SW 1271 (cell line): ENCODE data around the gene PLCH1.

Source experiments
- DNase-seq, 2 experiments: peaks; one replicate each; lab custom pipeline; 2025; lab: John Stamatoyannopoulos, UW

PLCH1 gene

GRCh38 chr3:155744626-155745324, at the start of gene PLCH1:
PLCH1 (minus strand) TSS chr3:155745071; CDS start chr3:155704224, 40,847 bp downstream.
- DNase-seq, result no peak

GRCh38 chr3:155792532-155792931, 47.7 kb upstream of the PLCH1 start:
- DNase-seq, result no peak

- DNase-seq, result no peak
Observed at GRCh38 chr3:155791190-155791589, 46.3 kb upstream of the PLCH1 start.

DNA sequence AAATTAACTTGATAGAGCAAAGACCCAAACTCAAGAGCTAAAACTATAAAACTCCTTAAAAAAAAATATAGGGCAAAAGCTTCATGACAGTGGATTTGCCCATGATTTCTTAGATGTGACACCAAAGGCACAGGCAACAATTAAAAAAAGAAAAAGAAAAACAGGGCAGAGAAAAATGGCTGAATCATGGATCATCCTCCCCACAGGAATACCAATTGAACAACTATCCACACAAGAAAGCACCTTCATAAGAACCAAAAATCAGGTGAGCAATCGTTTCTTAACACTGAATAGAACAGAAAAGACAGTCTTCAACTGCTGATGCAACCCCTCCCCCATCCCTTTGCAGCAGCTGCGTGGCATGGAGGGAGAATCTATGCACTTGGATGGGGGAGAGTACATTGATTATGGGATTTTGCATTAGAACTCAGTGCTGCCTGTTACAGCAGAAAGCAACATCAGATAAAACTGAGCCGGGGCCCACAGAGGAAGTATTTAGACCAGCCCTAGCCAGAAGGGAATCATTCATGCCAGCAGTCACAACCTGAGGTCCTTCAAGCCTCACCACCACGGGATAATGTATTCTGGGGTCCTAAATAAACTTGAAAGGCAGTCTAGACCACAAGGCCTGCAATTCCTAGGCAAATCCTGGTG, 45.5 kb upstream of the PLCH1 start:
- no peak for DNase-seq

DNA sequence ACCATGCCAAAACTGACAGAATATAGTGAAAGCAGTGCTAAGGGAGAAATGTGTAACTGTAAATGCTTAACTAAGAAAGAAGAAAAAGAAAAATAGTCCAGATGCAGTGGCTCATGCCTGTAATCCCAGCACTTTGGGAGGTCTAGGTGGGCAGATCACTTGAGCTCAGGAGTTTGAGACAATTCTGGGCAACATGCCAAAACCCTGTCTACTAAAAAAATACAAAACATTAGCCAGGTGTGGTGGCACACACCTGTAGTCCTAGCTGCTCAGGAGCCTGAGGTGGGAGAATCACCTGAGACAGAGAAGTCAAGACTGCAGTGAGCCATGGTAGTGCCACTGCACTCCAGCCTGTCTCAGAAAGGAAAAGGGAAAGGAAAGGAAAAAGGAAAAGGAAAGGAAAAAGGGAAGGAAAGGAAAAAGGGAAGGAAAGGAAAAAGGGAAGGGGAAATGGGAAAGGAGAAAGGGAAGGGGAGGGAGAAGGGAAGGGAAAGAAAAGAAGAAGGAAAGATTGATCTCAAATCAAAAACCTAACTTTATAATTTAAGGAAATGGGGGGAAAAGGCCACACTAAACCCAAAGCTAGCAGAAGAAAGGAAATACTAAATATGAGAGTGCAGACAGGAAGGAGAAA, 40.9 kb upstream of the PLCH1 start:
- no peak for DNase-seq

DNA sequence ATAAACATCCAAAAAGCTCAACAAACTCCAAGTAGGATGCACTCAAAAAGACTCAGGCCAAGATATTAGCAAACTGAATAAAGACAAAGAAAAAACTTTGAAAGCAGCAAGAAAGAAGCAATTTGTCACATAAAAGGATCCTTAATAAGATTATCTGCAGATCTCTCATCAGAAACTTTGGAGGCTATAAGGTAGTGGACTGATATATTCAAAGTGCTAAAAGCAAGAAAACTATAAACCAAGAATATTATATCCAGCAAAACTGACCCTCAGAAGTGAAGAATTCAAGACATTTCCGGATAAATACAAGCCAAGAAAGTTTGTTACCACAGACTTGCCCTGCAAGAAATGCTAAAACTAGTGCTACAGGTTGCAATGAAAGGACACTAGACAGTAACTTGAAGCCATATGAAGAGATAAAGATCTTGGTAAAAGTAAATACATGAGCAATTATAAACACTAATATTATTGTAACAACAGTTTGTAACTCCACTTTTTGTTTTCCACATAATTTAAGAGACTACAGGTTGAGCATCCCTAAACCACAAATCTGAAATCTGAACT, 37.6 kb upstream of the PLCH1 start:
- no peak for DNase-seq

- DNase-seq, result no peak
Observed at GRCh38 chr3:155780291-155780690, 35.4 kb upstream of the PLCH1 start.

DNA sequence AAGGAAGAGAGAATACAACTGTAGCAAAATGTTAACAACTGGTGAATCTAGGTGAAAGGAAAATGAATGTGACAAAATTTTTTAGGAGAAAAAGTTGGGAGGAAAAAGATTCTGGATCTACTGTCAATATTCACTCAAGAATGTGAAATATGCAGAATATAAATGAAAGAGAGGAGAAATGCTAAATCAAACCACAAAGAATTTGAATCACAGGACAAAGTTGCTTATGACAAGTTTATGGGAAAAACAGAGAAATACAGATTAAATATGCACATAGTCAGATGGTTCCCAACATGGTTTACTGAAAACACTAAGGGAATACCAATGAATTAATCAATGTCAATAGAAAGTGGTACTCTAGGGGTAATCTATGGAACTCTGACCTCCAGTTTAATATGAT, 33.6 kb upstream of the PLCH1 start:
- no peak for DNase-seq

- no peak for DNase-seq
Observed at GRCh38 chr3:155772801-155773200, 27.9 kb upstream of the PLCH1 start.

DNA sequence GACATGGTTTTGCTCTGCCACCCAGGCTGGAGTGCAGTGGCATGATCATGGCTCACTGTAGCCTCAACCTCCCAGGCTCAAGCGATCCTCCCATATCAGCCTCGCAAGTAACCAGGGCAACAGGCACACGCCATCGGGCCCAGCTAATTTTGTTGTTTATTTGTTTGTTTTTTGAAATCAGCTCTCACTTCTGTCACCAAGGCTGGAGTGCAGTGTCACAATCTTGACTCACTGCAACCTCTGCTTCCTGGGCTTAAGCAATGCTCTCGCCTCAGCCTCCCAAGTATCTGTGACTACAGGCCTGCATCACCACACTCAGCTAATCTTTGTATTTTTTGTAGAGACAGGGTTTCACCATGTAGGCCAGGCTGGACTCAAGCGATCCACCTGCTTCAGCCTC, 26.3 kb upstream of the PLCH1 start:
- DNase-seq, result no peak

DNA sequence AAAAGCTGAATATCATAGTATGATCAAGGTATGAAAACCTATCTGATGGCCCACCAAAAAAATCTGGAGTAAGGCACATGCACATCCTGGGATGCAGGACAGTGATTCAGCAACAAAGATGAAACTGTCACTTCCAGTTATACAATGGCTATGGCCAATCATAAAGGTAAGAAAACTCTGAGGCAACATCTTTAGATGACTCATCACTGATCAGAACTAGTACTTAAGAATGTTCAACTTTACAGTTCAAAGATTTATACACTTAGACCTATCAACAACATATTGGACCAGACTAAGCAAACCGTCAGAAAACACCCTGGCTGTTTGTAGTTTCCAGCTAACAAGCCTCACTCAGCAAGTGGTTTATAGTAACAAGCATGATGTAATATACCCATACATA, 21.3 kb upstream of the PLCH1 start:
- no peak for DNase-seq

GRCh38 chr3:155763870-155764463, 19.1 kb upstream of the PLCH1 start:
- no peak for DNase-seq

- DNase-seq, result no peak
Observed at GRCh38 chr3:155760653-155761052, 15.8 kb upstream of the PLCH1 start.

GRCh38 chr3:155757577-155757976, 12.7 kb upstream of the PLCH1 start:
- no peak for DNase-seq

GRCh38 chr3:155753038-155753639, 8.3 kb upstream of the PLCH1 start:
- peak in 1 of 2 experiments; percentile 59 for DNase-seq

- no peak for DNase-seq
Observed at GRCh38 chr3:155748611-155749365, 3.9 kb upstream of the PLCH1 start.

GRCh38 chr3:155747946-155748290, 3.0 kb upstream of the PLCH1 start:
- no peak for DNase-seq

GRCh38 chr3:155747286-155747945, 2.5 kb upstream of the PLCH1 start:
- DNase-seq, result no peak

DNA sequence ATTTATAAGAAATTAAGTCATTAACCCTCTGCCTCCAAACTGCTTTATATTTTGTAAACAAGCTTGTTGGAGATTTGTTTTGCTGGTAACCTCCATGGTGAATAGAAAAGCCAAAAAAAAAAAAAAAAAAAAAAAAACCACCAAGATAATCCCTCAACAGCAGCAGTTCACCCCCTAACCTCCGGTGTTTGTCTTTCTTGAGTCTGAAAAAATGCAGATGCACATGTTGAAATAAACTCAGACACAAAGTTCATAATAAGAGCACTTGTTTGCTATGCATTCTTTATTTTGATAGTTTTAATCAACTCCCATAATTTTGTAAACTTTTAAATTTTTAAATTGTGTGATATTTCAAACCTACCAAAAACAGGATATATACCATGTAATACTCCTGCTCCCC, 1.8 kb upstream of the PLCH1 start:
- DNase-seq, result no peak

- no peak for DNase-seq
Observed at GRCh38 chr3:155745795-155746550, 1.1 kb upstream of the PLCH1 start.
